Measurements from ENCODE around the gene PPP5C.
A peak's percentile ranks its signal among the peaks of the same experiment; 100 is the strongest.
"Not testable (repeated sequence)": the region's sequence is repeated elsewhere in the genome, so short reads cannot be mapped to it uniquely, and the experiment has no call there.

The PPP5C gene

DNA sequence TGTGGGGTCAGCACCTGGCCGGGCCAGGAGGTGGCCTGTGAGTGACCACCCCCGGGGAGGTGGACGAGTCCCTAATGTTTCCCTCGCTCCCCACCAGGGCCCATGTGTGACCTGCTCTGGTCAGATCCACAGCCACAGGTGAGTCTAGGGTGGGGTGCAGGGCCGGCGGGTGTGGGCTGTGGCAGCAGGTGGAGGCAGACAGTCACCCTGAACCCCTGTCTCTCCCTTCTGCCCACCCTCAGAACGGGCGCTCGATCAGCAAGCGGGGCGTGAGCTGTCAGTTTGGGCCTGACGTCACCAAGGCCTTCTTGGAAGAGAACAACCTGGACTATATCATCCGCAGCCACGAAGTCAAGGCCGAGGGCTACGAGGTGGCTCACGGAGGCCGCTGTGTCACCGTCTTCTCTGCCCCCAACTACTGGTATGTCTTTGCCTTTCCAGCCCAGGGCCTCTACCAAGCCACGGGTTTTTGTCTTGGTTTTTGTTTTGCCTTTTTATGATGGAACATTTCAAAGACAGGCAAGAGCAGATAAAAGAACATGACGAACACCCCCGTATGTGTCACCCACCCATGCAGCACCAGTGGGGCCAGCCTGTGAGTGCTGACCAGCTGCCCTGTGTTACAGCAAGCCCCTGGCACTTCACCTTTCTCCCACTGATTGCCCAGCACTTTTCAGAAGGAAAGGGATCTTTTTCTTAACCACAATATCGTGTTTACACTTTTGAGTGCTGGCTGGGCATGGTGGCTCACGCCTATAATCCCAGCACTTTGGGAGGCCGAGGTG, 41.6 kb downstream of the PPP5C start:
- DNase-seq = no peak

DNA sequence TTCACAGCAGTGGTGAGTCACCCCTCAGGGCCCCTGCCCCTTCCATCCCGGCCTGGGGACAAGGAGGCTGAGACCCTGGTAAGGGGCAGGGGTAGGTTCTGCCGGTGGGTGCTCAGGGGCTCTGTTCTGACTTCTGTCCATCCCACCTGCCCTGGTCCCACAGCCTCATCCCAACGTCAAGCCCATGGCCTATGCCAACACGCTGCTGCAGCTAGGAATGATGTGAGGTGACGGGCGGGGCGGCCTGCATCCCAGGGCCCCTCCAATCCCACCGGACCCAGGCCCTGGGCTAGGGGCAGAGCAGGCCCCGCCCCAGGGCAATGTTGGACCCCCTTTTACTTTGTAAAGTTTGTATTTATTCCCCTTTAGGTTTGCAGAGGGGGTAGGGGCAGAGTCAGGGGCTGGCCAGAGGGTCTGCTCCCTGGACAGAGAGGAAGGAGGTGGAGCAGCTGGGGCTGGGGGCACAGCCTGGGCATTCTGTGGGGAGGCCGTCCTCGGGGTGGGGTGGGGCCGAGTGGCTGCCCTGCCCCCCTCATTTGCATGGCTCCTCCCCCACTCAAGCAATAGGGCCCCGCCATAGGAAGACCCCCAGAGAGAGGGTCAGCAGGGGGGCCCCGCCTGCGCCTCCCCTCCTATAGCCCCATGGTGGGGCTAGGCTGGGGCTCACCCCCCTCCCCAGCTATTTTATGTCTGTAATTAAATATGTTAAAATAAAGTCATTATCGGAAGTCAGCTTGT, 43.4 kb downstream of the PPP5C start:
- no peak for DNase-seq

DNA sequence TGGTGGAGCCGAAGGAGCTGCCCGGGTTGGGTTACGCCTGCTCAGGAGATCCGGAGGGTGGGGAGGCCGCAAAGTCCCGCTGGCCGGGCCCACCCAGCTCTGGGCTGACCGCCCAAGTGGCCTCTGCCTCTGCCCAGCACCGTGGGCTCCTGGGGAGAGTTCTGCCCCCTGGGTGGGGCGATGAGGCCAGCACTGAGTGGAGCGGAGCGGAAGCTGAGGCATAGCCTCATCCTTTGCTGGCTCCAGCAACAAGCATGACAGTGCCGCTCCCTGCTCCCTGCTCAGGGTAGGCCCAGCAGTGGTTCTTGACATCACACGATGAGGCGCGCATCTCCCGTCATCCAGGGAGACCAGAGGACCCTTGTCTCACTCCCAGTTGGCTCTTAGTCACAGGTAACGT, 44.0 kb downstream of the PPP5C start:
- DNase-seq = no peak

DNA sequence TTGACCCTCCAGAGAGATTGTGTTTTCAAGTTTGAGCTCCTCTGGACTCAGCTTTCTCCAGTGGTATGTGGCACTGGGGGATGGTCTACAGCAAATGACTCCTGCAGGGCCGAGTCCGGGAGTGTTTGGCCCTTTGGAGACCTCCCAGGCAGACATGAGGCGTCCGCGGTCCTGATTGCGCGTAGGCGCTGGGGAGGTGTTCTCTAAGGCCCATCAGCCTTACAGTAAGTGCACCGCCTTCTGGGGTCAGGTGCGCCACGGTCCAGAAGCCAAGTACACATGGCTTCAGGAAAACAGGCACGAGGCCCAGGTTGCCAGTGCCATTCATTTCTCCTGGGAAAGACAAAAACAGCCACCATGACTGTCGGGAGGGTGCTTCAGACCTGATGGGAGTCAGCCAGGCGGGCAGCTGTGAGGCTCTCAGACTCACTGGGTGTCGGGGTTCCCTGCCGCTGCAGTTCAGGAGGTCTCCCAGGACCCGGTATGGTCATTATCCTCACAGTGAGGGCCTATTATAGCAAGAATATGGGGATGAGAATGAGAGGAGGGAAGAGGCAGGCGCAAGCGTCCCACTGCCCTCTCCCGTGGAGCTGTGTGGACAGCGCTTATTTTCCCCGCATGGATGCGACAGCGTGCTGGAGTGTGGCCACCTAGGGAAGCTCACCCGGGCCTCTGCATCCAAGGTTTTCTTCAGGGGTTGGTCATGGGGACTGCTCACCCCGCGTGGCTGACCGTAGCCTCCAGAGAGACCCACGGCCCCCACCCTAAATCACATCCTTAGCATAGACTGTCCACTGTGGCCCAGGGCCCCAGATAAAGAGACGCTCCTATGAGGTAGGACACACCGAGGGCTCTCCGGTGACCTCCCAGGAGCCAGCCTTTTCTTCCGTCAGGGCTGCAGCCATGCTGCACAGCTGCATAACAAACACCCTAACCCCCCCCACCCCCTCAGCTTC, 44.7 kb downstream of the PPP5C start:
- no peak for DNase-seq

DNA sequence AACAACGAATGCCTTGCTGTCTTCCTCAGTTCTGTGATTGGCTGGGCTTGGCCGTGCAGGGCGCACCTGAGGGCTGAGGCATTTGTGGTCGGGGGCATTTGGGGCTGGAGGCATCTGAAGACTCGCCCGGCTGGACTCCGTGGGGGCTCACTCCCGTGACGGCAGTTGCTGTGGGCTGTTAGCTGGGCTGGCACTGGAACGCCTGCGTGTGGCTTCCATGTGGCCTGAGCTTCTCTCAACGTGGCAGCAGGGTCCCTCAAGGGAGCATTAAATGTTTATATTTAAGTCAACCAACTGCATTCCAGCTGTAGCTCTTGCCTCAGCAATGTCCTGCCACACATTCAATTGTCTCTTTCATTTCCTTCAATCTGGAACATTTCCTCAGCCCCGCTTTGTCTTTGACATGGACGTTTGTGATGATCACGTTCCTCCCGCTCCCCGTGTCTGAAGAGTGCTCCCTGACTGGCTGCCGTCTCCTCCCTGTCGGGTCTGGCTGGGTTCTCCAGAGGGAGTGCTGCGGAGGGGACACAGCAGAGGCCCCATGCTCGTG, 45.4 kb downstream of the PPP5C start:
- DNase-seq = no peak

DNA sequence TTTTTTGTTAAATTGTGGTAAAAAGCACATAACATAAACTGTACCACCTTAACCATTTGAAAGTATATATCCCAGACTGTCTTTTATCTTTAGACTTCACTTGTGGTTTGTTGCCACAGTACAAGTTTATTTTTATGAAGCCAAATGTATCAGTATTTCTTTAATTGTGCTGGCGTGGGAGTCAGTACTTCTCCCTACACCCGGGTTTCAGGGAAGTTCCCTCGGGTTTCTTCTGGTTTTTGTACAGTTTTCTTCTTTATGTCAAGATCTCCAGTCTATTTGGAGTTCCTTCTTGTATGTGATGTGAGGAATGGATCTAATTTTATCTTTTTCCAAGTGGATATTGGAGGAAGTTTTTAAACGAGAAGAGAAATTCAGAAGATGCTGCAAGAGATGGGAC, 46.0 kb downstream of the PPP5C start:
- DNase-seq = peak; percentile 27

DNA sequence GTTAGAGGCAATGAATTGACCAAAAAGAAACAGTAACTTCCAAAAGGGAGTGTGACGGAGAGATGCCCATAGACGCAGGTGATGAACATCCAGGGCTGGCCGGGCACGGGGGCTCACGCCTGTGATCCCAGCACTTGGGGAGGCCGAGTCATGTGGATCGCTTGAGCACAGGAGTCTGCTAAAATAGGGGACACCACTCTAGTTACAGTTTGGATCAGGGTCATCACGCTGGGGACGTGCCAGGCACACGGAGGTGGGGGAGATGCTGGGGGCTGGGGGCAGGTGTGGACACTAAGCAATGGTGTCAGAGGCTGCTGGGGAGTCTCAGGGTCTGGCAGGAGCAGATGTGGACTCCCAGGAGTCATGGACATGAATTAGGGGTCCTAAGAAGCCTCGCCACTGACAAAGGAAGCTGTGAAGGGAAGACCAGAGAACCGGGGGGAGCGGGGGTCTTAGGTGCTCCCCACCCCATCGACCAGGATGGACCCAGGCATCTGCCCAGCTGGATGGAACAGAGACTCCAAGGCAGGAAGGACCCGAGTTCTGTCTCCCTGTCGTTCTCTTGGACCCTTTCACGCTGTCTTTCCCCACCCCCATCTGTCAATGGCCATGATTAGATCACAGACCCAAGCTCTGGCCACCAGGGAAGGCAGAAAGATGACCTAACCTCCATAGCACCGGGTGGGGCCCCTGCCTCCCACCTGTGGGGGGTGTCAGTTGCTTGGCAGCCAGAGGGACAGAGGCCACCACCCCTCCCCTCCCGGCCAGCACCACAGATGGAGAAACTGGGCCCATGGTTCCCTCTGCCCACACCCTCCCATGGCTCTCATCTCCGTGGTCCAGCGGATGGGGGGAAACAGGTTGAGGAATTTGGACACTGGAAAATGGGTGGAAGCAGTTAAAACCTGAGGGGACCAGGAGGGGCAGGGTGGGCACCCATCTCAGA, 46.8 kb downstream of the PPP5C start:
- no peak for DNase-seq

DNA sequence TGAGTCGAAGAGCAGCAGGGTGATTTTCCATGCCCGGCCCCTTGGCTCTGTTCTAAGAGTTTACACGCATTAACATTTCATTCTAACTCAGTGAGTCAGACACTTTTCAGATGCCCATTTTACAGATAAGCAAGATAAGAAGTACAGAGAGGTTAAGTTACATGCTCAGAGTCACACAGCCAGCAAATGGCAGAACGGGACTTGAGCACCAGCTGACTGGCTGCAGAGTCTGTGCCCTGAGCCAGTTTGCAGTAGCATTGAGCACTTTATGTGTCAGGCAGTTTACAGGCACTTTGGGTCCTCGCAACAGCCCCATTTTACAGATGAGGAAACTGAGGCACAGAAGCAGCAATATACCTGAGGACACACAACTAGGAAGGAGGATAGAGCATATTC, 47.5 kb downstream of the PPP5C start:
- no peak for DNase-seq

DNA sequence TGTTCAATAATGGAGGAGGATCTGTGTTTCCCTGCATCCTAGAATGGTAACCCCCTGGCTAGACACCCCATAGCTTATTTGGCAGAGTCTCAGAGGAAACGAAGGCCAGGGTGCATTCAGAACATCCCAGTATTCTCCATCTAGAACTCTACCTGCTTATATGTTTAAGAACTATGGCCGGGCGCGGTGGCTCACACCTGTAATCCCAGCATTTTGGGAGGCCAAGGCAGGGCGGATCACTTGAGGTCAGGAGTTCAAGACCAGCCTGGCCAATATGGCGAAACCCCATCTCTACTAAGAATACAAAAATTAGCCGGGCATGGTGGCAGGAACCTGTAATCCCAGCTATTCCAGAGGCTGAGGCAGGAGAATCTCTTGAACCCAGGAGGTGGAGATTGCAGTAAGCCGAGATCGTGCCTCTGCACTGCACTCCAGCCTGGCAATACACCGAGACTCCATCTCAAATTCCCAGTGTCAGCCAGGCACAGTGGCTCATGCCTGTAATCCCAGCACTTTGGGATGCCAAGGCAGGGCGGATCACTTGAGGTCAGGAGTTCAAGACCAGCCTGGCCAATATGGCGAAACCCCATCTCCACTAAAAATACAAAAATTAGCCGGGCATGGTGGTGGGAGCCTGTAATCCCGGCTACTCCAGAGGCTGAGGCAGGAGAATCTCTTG, 51.1 kb downstream of the PPP5C start:
- not testable (repeated sequence) for DNase-seq

DNA sequence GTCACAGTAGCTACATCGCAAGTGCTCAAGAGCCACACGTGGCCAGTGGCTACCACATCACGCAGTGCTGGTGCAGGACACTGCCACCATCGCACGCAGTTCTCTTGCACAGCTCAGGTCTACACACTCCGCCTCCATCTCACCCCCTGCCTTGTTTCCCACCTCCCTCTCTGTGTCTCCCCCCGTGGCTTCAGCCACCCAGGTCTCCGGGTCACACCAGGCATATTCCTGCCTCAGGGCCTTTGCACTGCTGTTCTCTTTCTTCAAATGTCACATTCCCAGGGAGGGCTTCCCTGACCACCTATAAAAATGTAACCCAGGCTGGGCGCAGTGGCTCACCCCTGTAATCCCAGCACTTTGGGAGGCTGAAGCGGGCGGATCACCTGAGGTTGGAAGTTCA, 55.8 kb downstream of the PPP5C start:
- no peak for DNase-seq

DNA sequence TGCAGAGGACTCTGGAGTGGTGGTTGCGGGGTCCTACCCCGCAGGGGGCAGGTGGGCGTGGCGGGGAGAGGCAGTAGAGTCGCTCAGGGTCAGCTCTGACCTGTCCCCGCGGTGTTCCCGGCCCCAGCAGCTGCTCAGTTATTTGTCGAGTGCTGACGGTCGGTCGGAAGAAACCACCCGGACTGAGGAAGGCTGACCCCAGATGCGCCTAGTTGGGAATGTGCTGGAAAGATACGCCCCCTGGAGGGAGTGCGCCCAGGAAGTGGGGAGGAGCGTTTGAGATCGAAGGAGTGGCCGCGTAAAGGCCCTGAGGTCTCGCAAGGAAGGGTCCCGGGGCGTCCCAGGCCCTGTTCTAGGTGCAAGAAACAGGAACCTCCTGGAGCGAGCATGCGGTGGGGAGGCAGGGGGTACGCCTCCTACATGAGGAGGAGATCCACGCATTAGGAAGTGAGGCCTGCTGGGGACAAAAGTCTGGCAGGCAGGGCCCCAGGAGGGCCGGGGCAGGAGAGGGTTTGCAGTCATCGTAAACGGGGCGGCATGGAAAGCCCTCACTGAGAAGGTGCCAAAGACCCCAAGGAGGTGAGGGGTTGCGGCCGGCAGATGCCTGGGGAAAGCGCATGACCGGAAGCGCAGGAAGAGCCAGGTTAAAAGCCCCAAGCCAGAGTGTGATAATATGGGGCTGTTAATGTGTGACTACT, 57.3 kb downstream of the PPP5C start:
- no peak for DNase-seq

DNA sequence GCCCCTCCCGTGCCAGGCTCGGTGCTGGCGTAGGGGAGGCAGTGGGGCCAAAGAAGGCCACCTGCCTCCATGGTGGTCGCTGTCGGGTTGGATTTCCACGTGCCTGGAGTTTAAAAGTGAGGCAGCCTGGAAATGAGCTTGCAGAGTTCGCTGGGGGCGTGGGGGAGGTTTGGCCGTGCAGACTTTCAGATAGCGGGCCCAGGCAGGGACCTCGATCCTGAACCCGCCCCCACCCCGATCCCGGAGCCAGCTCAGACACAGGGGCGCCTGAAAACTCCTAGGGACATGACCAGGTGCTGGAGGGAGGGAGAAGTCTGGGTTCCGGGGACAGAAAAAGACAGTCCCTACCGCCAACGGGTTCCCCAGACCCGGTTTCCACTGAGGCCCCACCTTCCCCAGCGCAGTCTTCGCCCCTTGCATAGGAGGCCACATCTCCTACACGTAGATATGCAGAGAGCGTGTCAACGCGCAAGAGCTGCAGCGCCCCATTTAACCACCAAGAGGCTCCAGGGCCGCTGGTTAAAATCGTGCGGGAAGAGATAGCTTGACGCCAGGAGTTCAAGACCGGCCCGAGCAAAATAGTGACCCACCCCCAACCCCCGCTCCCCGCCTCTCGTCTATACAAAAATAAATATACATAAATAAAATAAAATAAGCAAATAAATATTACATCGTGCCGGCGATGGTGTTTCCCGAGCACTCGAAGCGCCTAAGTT, 58.0 kb downstream of the PPP5C start:
- no peak for DNase-seq

DNA sequence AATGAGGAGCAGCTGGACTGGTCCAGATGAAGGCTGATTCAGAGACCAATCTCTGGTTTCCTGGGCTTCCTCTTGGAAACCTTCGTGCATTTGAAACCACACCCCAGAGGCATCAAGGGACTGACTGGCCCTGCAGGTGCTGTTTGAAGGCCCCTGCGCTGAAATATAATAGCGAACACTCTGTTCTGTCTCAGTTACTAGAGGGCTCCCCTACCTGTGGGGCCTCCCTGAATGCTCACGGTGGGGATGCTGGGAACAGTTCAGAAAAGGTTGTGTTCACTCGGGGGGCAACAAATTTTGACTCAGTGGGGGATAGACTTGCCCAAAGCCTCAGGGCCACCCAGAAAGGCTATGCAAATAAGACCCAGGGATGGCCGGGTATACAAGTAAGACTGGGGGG, 60.1 kb downstream of the PPP5C start:
- DNase-seq = no peak

DNA sequence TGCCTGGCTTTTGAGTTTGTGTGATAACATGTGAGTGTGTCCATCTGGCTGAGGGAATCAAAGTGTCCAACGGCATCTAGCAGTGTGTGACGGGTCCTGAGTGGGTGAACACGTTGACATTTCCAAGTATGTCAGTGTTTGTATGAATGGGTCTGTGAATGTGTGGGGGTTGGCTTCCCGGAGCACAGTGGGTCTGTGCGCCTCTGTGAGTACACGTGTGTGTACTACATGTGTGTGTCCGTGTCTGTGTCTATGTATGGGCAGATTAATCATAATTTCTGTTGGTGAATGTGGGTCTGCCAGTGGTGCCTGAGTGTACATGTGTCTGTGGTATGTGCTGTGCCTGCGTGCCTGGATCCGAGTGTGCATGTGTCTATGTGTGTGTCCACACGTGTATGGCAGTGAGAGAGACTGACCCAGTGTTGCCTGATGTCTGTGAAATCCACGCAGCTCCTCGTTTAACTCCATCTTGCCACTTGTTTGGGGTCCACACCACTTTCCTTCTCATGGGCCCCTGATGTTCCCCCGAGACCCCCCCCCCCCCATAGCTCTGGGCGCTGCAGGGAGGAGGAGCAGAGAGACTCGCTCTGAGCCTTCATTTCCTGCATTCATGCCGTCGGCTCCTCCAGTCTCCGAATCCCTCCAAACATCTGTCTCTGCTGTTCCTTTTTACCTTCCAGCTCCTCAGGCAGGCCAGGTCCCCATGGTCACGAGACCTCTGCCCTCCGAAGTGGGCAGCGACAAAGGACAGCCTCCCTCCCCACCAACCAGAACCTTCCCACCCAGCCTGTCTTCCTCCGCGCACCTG, 61.2 kb downstream of the PPP5C start:
- no peak for DNase-seq

DNA sequence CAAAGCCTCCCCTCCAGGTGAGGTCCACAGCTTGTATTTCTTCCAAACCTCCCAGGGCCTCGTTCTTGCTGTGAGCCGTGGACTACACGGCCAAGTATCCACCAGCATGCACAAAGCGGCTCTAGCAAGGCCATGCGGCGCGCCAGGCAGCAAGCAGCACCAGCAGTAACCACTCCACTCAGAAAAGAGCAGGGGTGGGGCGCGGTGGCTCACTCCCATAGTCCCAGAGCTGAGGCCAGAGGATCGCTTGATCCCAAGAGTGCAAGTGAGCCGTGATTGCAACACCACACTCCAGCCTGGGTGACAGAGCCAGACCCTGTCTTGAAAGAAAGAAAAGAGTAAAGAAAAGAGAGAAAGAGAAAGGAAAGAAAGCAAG, 61.8 kb downstream of the PPP5C start:
- DNase-seq = no peak

DNA sequence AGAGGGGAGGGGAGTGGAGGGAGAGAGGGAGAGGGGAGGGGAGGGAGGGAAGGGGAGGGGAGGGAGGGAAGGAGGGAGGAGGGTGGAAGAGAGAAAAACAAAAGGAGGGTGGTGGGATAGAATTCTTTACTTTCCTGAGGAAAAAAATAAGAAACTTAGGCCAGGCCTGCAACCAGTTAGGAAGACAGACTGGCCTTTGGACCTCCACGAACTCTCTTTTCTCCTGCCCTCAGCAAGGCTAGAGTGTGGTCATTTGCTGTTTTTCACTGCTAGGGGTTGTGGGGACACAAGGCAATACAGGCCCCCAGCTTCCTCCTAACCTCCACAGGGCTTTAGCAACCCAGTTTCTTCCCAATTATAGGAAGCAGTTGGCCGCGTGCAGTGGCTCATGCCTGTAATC, 62.3 kb downstream of the PPP5C start:
- DNase-seq = no peak

DNA sequence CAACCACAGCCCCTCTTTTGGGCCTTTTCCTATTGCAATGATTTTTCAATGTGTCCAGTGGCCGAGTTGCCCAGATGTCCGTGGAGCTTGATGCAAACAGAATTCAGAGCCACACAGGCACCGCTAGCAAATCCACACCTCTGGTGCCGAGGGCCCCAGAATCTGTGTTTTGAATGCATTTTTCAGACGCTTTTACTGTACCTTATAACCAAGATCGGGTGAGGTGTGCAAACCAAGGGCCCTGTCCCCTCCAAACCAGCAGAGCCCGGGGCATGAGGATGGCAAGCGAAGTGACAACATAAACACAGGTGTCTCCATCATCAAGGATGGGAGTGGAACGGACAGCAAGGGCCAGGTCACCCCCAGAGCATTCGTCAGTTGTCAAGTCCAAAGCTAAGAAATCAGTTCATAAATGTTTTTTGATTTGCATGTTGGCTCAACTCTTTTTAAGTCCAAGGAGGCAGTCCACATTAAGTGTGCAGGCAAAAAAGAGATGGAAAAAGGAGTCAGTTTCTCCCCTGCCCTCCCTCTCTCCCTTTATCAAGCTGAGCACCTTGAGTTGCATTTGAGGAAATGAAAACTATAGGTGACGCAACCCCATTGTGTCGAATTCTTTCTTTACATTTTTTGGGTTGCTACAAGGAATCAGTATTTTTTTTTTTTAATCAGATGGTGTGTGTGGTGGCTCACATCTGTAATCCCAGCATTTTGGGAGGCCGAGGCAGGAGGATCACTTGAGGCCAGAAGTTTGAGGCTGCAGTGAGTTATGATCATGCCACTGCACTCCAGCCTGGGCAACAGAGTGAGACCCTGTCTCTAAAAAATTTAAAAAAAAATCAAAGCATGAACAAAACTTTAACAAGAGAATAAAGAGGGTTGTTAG, 63.6 kb downstream of the PPP5C start:
- DNase-seq = no peak
